WTC11 (cell line): ENCODE measurements around the gene IGSF6. TPM values are rescaled to one million over a fixed set of nuclear protein-coding genes. Genes with fewer than 3 reads are reported as not detected.

Experiments
- ATAC-seq: fragments of 200-7000 bp; cut with Tn5 transposase; 2 replicates; pipeline ENCODE4 v1.10.0; 2021; ENCODE audit warnings: mild to moderate bottlenecking, moderate library complexity
- CTCF ChIA-PET: fragments of 300-600 bp; sonication (Branson Sonifier 250); formaldehyde crosslinking; loops from one replicate; lab custom pipeline; 2021; ENCODE audit warnings: antibody characterized with exemption; lab: Charles Lee
- POLR2A ChIA-PET: fragments of 350-600 bp; sonication (Branson Sonifier 250); formaldehyde crosslinking; loops from one replicate; lab custom pipeline; 2021; ENCODE audit warnings: antibody characterized with exemption; lab: Charles Lee
- DNase-seq: peaks from one replicate; pipeline ENCODE4 v3.0.0; 2021; ENCODE audit warnings: low spot score
- H3K27ac Mint-ChIP-seq: 2 replicates; pipeline ENCODE4 v1.8.0; 2021; ENCODE audit warnings: mixed read lengths
- H3K27me3 Mint-ChIP-seq: 2 replicates; pipeline ENCODE4 v1.8.0; 2021; ENCODE audit warnings: low read depth, mild to moderate bottlenecking, moderate library complexity, mixed read lengths
- H3K36me3 Mint-ChIP-seq: 2 replicates; pipeline ENCODE4 v1.8.0; 2021; ENCODE audit warnings: mixed read lengths
- H3K4me1 Mint-ChIP-seq: 2 replicates; pipeline ENCODE4 v1.8.0; 2022; ENCODE audit warnings: mixed read lengths
- H3K4me3 Mint-ChIP-seq: 2 replicates; pipeline ENCODE4 v1.8.0; 2021; ENCODE audit warnings: mild to moderate bottlenecking, moderate library complexity, mixed read lengths
- H3K9me3 Mint-ChIP-seq: 2 replicates; pipeline ENCODE4 v1.8.0; 2021; ENCODE audit warnings: mixed read lengths
- ATF1 ChIP-seq: sonication (generic); formaldehyde crosslinking; IDR thresholded peaks from 2 replicates; pipeline ENCODE4 v1.8.1; 2023; ENCODE audit warnings: mild to moderate bottlenecking, moderate library complexity, missing genetic modification reagents
- CBFB ChIP-seq: sonication (generic); formaldehyde crosslinking; IDR thresholded peaks from 2 replicates; pipeline ENCODE4 v1.8.1; 2022; ENCODE audit warnings: mild to moderate bottlenecking, low read depth, missing genetic modification reagents
- CREM ChIP-seq: sonication (generic); formaldehyde crosslinking; IDR thresholded peaks from 2 replicates; pipeline ENCODE4 v1.8.1; 2022; ENCODE audit warnings: mild to moderate bottlenecking, missing genetic modification reagents, moderate library complexity
- E2F5 ChIP-seq: sonication (generic); formaldehyde crosslinking; IDR thresholded peaks from 2 replicates; pipeline ENCODE4 v1.8.1; 2022; ENCODE audit warnings: mild to moderate bottlenecking, moderate library complexity, missing genetic modification reagents
- JUN ChIP-seq: sonication (generic); formaldehyde crosslinking; IDR thresholded peaks from 2 replicates; pipeline ENCODE4 v1.8.0; 2023; ENCODE audit warnings: mild to moderate bottlenecking, missing genetic modification reagents
- MAX ChIP-seq: sonication (generic); formaldehyde crosslinking; IDR thresholded peaks from 2 replicates; pipeline ENCODE4 v1.8.0; 2022; ENCODE audit warnings: mild to moderate bottlenecking, missing genetic modification reagents
- MLX ChIP-seq: sonication (generic); formaldehyde crosslinking; IDR thresholded peaks from 2 replicates; pipeline ENCODE4 v1.8.1; 2023; ENCODE audit warnings: mild to moderate bottlenecking, missing genetic modification reagents, moderate library complexity
- NFE2L1 ChIP-seq: sonication (generic); formaldehyde crosslinking; IDR thresholded peaks from 2 replicates; pipeline ENCODE4 v1.8.1; 2023; ENCODE audit warnings: missing genetic modification reagents
- NFYB ChIP-seq: sonication (generic); formaldehyde crosslinking; conservative IDR thresholded peaks from 2 replicates; pipeline ENCODE4 v1.8.0; 2022; ENCODE audit warnings: low read depth, missing genetic modification reagents
- NR2C2 ChIP-seq: sonication (generic); formaldehyde crosslinking; IDR thresholded peaks from 2 replicates; pipeline ENCODE4 v1.8.0; 2022; ENCODE audit warnings: mild to moderate bottlenecking, missing genetic modification reagents
- RORB ChIP-seq: fragments of 250-450 bp; sonication (Bioruptor Pico); IDR thresholded peaks from 2 replicates; pipeline ENCODE4 v1.9.0; 2021; ENCODE audit warnings: mild to moderate bottlenecking
- TCF7 ChIP-seq: sonication (generic); formaldehyde crosslinking; IDR thresholded peaks from 2 replicates; pipeline ENCODE4 v1.8.0; 2022; ENCODE audit warnings: mild to moderate bottlenecking, low read depth, missing genetic modification reagents, moderate library complexity
- TEAD4 ChIP-seq: sonication (generic); formaldehyde crosslinking; IDR thresholded peaks from 2 replicates; pipeline ENCODE4 v1.8.0; 2022; ENCODE audit warnings: mild to moderate bottlenecking, missing genetic modification reagents
- ZNF121 ChIP-seq: sonication (generic); formaldehyde crosslinking; IDR thresholded peaks from 2 replicates; pipeline ENCODE4 v1.8.0; 2023; ENCODE audit warnings: missing genetic modification reagents
- ZNF281 ChIP-seq: sonication (generic); formaldehyde crosslinking; IDR thresholded peaks from 2 replicates; pipeline ENCODE4 v1.8.0; 2023; ENCODE audit warnings: mild to moderate bottlenecking, missing genetic modification reagents
- ZNF396 ChIP-seq: fragments of 250-450 bp; sonication (Bioruptor Pico); IDR thresholded peaks from 2 replicates; pipeline ENCODE4 v1.8.0; 2021; ENCODE audit warnings: mild to moderate bottlenecking, moderate library complexity, borderline replicate concordance
- ZNF423 ChIP-seq: fragments of 250-450 bp; sonication (Bioruptor Pico); IDR thresholded peaks from 2 replicates; pipeline ENCODE4 v2.1.2; 2022; ENCODE audit warnings: mild to moderate bottlenecking, moderate library complexity
- total RNA-seq: library from RNA; stranded (reverse); gene quantifications from 3 replicates; pipeline ENCODE4 v1.2.3, GENCODE V29; 2021
- TF ChIP-seq, protein P1 (sequence below): sonication (generic); formaldehyde crosslinking; IDR thresholded peaks from 2 replicates; pipeline ENCODE4 v1.8.0; 2023; ENCODE audit warnings: missing genetic modification reagents
- TF ChIP-seq, protein P2 (sequence below): sonication (generic); formaldehyde crosslinking; IDR thresholded peaks from 2 replicates; pipeline ENCODE4 v1.8.1; 2023; ENCODE audit warnings: mild to moderate bottlenecking, missing genetic modification reagents, borderline replicate concordance
- TF ChIP-seq, protein P3 (sequence below): sonication (generic); formaldehyde crosslinking; conservative IDR thresholded peaks from 2 replicates; pipeline ENCODE4 v1.8.1; 2022; ENCODE audit warnings: mild to moderate bottlenecking, missing genetic modification reagents
- TF ChIP-seq, protein P4 (sequence below): sonication (generic); formaldehyde crosslinking; IDR thresholded peaks from 2 replicates; pipeline ENCODE4 v1.8.0; 2022; ENCODE audit warnings: mild to moderate bottlenecking, missing genetic modification reagents

IGSF6 gene
- total RNA-seq, 1 experiment from 2014 or later: not detected

DNA sequence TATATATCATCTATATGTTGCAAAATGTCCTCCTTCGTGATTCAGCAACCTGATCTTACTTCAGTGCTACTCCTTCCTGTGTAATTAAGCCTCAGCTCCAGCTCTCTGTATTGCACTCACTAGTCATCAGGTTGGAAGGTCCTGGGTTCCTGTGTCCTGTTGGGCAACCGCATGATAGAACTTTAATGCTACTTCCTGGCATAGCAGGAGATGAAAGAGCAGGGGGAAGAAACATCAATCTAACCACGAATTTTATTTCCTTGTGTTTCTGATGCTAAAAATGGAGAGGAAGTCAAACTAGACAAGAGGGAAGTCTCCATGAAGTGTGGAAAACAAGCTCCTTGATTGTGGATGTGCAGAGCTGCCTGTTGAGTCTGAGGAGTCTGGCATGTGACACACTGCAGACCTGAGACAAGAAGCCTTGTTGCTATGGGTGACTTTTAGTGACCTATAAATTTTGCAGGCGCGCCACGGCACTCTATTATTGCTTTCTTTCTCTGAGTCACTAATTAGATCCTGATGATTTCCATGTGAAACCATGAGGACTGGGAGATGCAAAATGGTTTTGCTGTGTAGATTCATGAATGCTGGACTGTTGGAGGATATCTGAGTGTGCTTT is 25.6 kb downstream of the IGSF6 start (continued):
- no peak for TF ChIP-seq ZNF281 (CRISPR knock-in tag)

- POLR2A ChIA-PET: no interaction called here
- H3K36me3 Mint-ChIP-seq: peaks cover 59% of the 10 kb centered on the region
- ATAC-seq: no peak
Measured at GRCh38 chr16:21625026-21625425, 27.4 kb downstream of the IGSF6 start.

More at GRCh38 chr16:21625026-21625425, 27.4 kb downstream of the IGSF6 start:
- Mint-ChIP-seq H3K27ac (no peak overlapping the region), H3K9me3 (peaks cover 22% of the 10 kb centered on the region), H3K27me3 (no peaks in the 10 kb centered on the region), H3K4me1 (peaks cover 6% of the 10 kb centered on the region), H3K4me3 (no peak overlapping the region)
- DNase-seq: no peak
- TF ChIP-seq JUN (CRISPR knock-in tag) (no peak), ATF1 (no peak), CREM (CRISPR knock-in tag) (no peak), TCF7 (CRISPR knock-in tag) (no peak), NFYB (no peak), ZNF396 (CRISPR knock-in tag) (no peak), ZNF423 (CRISPR knock-in tag) (no peak), TEAD4 (CRISPR knock-in tag) (no peak), NR2C2 (no peak), MAX (CRISPR knock-in tag) (no peak), NFE2L1 (CRISPR knock-in tag) (no peak), RORB (CRISPR knock-in tag) (no peak), E2F5 (no peak), ZNF121 (CRISPR knock-in tag) (no peak), CBFB (CRISPR knock-in tag) (no peak), MLX (no peak)
- TF ChIP-seq, protein P1, sequence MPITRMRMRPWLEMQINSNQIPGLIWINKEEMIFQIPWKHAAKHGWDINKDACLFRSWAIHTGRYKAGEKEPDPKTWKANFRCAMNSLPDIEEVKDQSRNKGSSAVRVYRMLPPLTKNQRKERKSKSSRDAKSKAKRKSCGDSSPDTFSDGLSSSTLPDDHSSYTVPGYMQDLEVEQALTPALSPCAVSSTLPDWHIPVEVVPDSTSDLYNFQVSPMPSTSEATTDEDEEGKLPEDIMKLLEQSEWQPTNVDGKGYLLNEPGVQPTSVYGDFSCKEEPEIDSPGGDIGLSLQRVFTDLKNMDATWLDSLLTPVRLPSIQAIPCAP (CRISPR knock-in tag): no peak
- TF ChIP-seq, protein P2, sequence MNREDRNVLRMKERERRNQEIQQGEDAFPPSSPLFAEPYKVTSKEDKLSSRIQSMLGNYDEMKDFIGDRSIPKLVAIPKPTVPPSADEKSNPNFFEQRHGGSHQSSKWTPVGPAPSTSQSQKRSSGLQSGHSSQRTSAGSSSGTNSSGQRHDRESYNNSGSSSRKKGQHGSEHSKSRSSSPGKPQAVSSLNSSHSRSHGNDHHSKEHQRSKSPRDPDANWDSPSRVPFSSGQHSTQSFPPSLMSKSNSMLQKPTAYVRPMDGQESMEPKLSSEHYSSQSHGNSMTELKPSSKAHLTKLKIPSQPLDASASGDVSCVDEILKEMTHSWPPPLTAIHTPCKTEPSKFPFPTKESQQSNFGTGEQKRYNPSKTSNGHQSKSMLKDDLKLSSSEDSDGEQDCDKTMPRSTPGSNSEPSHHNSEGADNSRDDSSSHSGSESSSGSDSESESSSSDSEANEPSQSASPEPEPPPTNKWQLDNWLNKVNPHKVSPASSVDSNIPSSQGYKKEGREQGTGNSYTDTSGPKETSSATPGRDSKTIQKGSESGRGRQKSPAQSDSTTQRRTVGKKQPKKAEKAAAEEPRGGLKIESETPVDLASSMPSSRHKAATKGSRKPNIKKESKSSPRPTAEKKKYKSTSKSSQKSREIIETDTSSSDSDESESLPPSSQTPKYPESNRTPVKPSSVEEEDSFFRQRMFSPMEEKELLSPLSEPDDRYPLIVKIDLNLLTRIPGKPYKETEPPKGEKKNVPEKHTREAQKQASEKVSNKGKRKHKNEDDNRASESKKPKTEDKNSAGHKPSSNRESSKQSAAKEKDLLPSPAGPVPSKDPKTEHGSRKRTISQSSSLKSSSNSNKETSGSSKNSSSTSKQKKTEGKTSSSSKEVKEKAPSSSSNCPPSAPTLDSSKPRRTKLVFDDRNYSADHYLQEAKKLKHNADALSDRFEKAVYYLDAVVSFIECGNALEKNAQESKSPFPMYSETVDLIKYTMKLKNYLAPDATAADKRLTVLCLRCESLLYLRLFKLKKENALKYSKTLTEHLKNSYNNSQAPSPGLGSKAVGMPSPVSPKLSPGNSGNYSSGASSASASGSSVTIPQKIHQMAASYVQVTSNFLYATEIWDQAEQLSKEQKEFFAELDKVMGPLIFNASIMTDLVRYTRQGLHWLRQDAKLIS (CRISPR knock-in tag): no peak
- TF ChIP-seq, protein P3, sequence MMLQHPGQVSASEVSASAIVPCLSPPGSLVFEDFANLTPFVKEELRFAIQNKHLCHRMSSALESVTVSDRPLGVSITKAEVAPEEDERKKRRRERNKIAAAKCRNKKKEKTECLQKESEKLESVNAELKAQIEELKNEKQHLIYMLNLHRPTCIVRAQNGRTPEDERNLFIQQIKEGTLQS: no peak
- TF ChIP-seq, protein P4, sequence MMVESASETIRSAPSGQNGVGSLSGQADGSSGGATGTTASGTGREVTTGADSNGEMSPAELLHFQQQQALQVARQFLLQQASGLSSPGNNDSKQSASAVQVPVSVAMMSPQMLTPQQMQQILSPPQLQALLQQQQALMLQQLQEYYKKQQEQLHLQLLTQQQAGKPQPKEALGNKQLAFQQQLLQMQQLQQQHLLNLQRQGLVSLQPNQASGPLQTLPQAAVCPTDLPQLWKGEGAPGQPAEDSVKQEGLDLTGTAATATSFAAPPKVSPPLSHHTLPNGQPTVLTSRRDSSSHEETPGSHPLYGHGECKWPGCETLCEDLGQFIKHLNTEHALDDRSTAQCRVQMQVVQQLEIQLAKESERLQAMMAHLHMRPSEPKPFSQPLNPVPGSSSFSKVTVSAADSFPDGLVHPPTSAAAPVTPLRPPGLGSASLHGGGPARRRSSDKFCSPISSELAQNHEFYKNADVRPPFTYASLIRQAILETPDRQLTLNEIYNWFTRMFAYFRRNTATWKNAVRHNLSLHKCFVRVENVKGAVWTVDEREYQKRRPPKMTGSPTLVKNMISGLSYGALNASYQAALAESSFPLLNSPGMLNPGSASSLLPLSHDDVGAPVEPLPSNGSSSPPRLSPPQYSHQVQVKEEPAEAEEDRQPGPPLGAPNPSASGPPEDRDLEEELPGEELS (CRISPR knock-in tag): no peak
- CTCF ChIA-PET: no interaction called here
